ENCODE measurements around the gene TENT5C. TPM values are rescaled to one million over a fixed set of nuclear protein-coding genes. Genes with fewer than 3 reads are reported as not detected.
A peak's percentile ranks its signal among the peaks of the same experiment; 100 is the strongest.

The TENT5C gene
- total RNA-seq, 1 experiment from 2014 or later: 0.48 TPM

DNA sequence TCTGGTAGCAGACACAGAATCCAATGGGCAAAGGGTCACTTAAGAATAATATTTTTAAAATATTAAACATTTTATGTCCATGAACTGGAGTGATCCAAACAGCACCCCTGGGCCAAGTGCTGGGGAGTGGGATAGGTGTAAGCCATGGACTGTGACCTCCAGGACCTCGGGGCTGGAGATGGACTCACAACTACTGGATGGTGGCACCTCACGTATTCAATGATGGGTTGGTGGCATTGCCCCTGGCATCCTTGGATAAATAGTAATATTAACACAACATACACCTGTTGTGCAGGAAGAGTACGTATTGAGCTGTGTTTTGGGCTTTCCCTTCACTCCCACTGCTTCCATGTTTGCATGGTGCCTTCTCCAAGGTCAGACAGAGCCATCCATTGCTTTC lies 39.3 kb upstream of the TENT5C start:
- no peaks in the 10 kb centered on the region for H3K36me3 ChIP-seq (replicated peaks; ENCODE audit: control insufficient read depth, insufficient read depth, low read length)
- no peak overlapping the region for H3K4me3 ChIP-seq (ENCODE audit: insufficient read depth, low read depth, low read length)
- no peak for DNase-seq
- H3K27me3 ChIP-seq (ENCODE audit: control insufficient read depth, insufficient read depth, low read length): no peaks in the 10 kb centered on the region; the same call in 1 of the 2 replicates

DNA sequence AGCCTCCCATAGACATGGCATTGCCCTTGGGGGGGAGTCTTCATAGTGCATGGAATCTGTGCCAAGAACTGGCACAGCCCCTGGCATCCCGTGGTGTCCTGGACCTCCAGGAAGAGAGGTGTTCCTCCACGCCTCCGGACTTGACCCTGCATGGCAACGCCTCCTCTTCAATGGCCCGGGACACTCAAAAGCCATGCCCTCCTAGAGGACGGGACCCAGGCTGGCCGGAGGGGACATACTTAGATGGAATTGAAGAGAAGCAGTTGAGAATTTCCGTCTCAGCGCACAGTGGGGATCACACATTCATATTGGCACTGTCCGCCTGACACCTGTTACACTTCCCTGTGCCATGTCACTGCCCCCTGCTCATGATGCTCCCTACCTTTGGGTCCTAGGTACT lies 38.4 kb upstream of the TENT5C start:
- peak; percentile 16 for DNase-seq

DNA sequence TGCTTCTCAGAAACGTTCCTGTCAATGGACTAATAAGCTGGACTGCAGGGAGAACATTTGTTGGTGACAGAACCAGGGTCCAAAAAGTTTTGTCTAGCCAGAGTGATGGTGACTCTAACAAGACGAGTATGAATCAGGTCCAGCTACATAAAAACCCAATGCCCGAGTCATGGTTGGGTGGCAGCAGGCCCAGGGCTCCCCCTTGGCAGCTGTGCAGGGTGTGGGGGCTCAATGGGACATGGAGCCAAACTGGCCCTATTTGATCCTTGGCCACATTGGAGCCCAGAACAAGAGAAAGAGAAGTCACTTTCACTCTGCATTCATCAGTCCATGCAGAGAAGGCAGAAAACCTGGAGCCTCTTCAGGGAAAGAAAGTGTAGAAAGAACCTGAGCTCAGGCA lies 37.9 kb upstream of the TENT5C start:
- no peaks in the 10 kb centered on the region; the same call in 1 of the 2 replicates for H3K27me3 ChIP-seq (ENCODE audit: control insufficient read depth, insufficient read depth, low read length)
- no peak for DNase-seq
- H3K36me3 ChIP-seq (replicated peaks; ENCODE audit: control insufficient read depth, insufficient read depth, low read length): no peaks in the 10 kb centered on the region
- no peak overlapping the region for H3K4me3 ChIP-seq (ENCODE audit: insufficient read depth, low read depth, low read length)

More for the DNA sequence above, 38.4 kb upstream of the TENT5C start:
- H3K4me3 ChIP-seq (ENCODE audit: insufficient read depth, low read depth, low read length): no peak overlapping the region
- no peaks in the 10 kb centered on the region; the same call in 1 of the 2 replicates for H3K27me3 ChIP-seq (ENCODE audit: control insufficient read depth, insufficient read depth, low read length)
- H3K36me3 ChIP-seq (replicated peaks; ENCODE audit: control insufficient read depth, insufficient read depth, low read length): no peaks in the 10 kb centered on the region

DNA sequence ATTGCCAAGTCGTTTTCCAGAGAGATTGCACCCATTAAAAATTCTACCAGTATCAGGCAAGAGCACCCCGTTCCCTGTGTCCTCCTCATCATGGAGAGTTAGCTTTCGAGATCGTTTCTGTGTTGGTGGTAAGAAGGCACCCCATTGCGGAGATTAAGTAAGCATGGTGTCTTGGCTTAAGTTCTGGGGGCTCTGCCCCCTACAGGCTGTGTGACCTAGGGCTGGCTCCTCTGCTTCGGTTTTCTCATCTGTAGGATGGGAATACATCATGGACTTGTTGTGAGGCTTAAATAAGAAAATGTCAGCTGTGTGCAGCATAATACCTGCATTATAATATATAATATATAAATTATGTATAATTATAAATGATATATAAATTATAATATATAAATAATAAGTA lies 36.8 kb upstream of the TENT5C start:
- DNase-seq: peak; percentile 47
- no peaks in the 10 kb centered on the region; the same call in 1 of the 2 replicates for H3K27me3 ChIP-seq (ENCODE audit: control insufficient read depth, insufficient read depth, low read length)

DNA sequence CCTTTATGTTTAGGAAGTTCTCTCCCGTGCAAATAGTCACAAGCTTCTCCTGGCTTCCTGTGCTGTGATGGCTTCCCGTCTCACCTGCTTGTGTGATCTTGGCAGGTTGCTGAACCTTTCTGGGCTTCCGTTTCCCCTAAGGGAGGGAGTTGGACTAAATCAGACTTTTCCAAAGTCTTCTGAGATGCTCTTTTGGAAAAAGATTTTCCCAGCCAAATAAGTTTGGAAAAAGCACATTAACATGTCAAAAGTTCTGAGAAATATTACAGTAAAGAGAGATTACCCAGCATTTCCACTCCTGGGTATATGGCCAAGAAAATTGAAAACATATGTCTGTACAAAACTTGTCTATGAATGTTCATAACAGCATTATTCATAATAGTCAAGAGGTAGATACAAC lies 36.0 kb upstream of the TENT5C start:
- Histone ChIP-seq H3K4me3 (ENCODE audit: insufficient read depth, low read depth, low read length) (no peak overlapping the region), H3K36me3 (replicated peaks; ENCODE audit: control insufficient read depth, insufficient read depth, low read length) (no peaks in the 10 kb centered on the region)
- DNase-seq: peak; percentile 7

More for the DNA sequence above, 36.8 kb upstream of the TENT5C start:
- Histone ChIP-seq H3K4me3 (ENCODE audit: insufficient read depth, low read depth, low read length) (no peak overlapping the region), H3K36me3 (replicated peaks; ENCODE audit: control insufficient read depth, insufficient read depth, low read length) (no peaks in the 10 kb centered on the region)

DNA sequence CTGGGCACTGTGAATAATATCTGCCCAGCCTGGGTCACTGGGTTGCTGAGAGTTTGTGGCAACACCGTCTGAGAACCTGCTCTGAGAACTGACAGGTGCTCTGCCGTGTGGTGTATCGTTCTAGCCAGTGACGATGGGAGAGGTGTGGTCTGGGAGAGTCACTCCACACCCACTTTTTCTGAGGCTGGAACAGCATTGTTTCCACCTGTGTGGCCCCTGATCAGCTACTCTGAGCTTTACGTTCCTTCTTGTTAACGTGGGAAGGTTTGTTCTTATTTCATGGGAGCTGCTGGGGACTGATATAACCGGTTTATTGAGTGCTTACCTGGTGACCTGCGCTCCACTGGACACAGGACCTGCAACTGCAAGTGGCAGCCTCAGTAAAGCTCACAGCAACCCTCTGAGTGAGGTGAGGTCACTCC lies 34.8 kb upstream of the TENT5C start:
- no peak overlapping the region for H3K4me3 ChIP-seq (ENCODE audit: insufficient read depth, low read depth, low read length)
- H3K36me3 ChIP-seq (replicated peaks; ENCODE audit: control insufficient read depth, insufficient read depth, low read length): no peaks in the 10 kb centered on the region
- DNase-seq: peak; percentile 70
- H3K27me3 ChIP-seq (ENCODE audit: control insufficient read depth, insufficient read depth, low read length): no peaks in the 10 kb centered on the region; the same call in 1 of the 2 replicates

More for the DNA sequence above, 36.0 kb upstream of the TENT5C start:
- no peaks in the 10 kb centered on the region; the same call in 1 of the 2 replicates for H3K27me3 ChIP-seq (ENCODE audit: control insufficient read depth, insufficient read depth, low read length)

DNA sequence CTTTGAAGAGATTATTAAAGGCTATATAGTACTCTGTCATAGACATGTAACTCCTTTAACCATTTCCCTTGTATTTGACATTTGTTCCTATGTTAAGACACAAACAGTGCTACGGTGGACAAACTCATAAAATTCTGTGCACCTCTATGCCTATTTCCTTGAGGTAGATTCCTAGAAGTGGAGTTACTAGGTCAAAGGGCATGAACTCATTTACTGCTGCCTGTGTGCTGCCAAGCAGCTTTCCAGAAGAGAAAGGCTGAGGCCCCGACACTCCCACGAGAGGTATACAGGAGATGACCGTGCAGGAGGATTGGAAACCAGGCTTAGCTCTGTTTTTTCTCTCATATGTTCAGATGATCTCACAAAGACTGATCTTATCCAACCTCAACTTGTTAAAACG lies 34.4 kb upstream of the TENT5C start:
- no peaks in the 10 kb centered on the region for H3K36me3 ChIP-seq (replicated peaks; ENCODE audit: control insufficient read depth, insufficient read depth, low read length)
- no peak for DNase-seq
- H3K4me3 ChIP-seq (ENCODE audit: insufficient read depth, low read depth, low read length): no peak overlapping the region
- H3K27me3 ChIP-seq (ENCODE audit: control insufficient read depth, insufficient read depth, low read length): no peaks in the 10 kb centered on the region; the same call in 1 of the 2 replicates

DNA sequence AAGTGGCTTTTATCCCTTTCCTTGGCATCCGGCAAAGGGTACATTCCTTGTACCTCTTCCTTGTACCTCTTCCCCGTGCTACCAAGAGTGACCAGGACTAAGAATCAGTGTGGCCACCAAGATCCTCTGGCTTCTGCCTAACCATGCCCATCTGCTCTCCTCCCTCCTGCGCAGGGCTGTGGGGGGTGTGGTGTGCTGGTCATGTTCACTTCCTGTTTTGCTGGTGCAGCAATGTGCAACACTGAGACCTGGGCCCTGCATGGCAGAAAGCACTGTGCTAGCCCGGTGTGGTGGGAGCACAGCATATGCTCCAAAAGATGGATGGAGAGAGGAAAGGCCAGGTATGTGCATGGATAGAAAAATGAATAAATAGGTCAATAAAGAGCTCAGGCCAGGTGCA lies 33.3 kb upstream of the TENT5C start:
- Histone ChIP-seq H3K4me3 (ENCODE audit: insufficient read depth, low read depth, low read length) (no peak overlapping the region), H3K36me3 (replicated peaks; ENCODE audit: control insufficient read depth, insufficient read depth, low read length) (no peaks in the 10 kb centered on the region), H3K27me3 (ENCODE audit: control insufficient read depth, insufficient read depth, low read length) (peaks cover 3% of the 10 kb centered on the region; the same call in 1 of the 2 replicates)
- DNase-seq: no peak

DNA sequence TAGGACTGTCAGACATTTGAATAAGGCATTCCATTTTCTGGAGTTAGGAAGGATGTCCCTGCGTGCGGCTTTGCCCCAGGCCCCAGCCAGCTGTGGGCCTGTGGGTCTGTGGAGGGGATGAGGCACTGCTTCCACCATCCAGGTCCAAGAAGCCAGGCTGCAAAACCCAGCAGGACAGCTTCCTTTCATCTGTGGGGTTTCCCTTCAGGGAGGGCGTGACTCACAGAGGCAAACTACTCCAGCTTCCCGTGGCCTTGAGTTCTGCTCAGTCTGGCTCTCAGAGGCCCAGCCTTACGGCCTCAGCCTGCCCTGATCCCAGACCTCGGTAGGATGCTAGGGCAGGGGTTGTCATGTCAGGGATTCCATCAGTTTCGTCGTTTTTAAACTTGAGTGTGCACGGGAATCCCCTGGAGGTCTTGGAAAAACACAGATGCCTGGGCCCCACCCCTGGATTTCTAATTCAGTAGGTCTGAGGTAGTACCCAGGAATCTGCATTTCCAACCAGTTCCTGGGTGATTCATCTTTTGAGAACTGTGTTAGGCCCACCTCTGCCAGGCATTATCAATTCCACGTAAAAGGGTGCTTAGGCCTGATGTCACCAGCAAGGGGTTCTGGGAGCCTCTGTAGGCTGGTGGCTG lies 32.3 kb upstream of the TENT5C start:
- DNase-seq: no peak
- no peaks in the 10 kb centered on the region for H3K36me3 ChIP-seq (replicated peaks; ENCODE audit: control insufficient read depth, insufficient read depth, low read length)
- no peak overlapping the region for H3K4me3 ChIP-seq (ENCODE audit: insufficient read depth, low read depth, low read length)
- peaks cover 3% of the 10 kb centered on the region; the same call in 1 of the 2 replicates for H3K27me3 ChIP-seq (ENCODE audit: control insufficient read depth, insufficient read depth, low read length)

DNA sequence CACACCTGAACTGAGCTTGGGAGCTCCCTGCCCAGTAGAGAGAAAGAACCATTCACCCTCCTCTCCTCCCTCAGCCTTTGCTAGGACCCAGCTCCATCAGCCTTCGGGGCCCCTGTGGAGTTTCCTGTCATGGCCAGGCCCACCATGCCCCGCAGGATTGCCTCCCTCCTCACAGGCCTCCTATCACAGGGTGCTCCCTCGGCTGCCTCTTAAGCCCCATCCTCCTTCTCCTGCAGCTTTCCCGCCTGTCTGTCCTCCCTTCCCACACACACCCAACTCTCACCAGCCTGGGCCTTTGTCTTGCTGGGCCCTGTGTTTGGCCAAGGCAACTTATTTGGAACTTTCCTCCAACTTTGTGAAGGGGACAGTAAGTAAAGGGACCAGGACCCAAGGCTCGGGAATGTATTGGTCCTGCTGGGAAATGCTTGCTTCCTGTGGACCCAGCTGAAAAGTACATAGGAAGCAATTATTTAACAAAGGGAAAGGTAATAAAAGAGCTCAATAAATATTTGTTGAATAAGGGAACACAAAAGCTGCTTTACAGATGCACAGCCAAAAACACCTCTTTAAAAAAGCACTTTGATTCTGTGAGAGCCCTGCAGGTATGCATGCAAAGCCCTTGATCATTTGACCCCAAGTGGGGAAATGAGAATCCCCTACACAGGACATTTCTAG lies 31.6 kb upstream of the TENT5C start:
- no peak for DNase-seq
- Histone ChIP-seq H3K4me3 (ENCODE audit: insufficient read depth, low read depth, low read length) (no peak overlapping the region), H3K27me3 (ENCODE audit: control insufficient read depth, insufficient read depth, low read length) (peaks cover 3% of the 10 kb centered on the region; the same call in 1 of the 2 replicates), H3K36me3 (replicated peaks; ENCODE audit: control insufficient read depth, insufficient read depth, low read length) (no peaks in the 10 kb centered on the region)

DNA sequence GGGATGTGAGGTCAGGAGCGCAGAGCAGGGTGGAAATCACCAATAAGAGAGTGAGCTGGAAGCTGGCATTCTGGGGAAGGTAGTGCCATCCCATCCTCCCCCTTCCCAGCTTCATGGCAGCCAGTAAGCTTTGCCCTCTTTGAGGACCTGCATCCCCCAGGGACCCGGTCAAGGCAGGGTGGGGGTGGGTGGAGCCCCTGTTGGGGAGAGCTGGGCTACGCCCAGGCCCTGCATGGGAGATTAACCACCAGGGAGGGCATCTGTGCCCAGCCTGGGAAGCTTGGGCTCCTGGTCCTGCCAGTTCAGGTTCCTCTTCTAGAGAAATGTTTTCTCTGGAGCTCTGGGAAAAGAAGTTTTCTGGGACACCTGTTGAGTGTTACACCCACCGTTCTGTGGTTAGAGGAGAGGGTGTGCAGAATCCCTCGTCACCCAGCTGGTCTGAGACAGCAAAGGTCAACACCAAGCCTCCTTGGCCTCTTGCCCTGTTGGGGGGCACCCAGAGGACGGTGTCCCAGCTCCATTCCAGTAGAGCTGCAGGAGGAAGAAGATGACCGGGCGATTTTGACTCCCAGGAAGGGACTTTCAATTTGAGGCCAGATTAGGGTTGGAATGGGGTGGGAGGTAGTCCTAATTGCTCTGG lies 30.1 kb upstream of the TENT5C start:
- DNase-seq: no peak
- Histone ChIP-seq H3K27me3 (ENCODE audit: control insufficient read depth, insufficient read depth, low read length) (peaks cover 3% of the 10 kb centered on the region; the same call in 1 of the 2 replicates), H3K36me3 (replicated peaks; ENCODE audit: control insufficient read depth, insufficient read depth, low read length) (no peaks in the 10 kb centered on the region), H3K4me3 (ENCODE audit: insufficient read depth, low read depth, low read length) (no peak overlapping the region)

DNA sequence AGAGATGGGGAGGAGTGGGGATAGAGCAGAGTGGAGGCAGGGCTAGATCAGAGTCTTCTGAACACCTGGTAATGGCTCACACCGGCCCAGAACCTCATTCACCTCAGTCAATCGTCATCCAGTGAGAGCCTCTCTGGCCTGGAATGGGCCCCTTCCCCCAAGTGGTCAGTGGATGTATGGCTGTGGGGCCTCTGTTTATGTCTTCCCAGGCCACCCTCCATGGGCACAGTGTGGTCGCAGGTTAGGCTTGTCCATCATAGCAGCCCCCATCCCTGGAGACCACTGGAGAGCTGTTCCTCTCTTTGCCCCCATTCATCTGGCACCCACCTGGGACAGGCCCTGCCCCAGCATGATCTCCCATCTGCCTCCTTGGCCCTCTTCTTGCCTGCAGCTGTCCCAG lies 29.6 kb upstream of the TENT5C start:
- DNase-seq: no peak
- Histone ChIP-seq H3K36me3 (replicated peaks; ENCODE audit: control insufficient read depth, insufficient read depth, low read length) (no peaks in the 10 kb centered on the region), H3K27me3 (ENCODE audit: control insufficient read depth, insufficient read depth, low read length) (peaks cover 3% of the 10 kb centered on the region; the same call in 1 of the 2 replicates), H3K4me3 (ENCODE audit: insufficient read depth, low read depth, low read length) (no peak overlapping the region)

DNA sequence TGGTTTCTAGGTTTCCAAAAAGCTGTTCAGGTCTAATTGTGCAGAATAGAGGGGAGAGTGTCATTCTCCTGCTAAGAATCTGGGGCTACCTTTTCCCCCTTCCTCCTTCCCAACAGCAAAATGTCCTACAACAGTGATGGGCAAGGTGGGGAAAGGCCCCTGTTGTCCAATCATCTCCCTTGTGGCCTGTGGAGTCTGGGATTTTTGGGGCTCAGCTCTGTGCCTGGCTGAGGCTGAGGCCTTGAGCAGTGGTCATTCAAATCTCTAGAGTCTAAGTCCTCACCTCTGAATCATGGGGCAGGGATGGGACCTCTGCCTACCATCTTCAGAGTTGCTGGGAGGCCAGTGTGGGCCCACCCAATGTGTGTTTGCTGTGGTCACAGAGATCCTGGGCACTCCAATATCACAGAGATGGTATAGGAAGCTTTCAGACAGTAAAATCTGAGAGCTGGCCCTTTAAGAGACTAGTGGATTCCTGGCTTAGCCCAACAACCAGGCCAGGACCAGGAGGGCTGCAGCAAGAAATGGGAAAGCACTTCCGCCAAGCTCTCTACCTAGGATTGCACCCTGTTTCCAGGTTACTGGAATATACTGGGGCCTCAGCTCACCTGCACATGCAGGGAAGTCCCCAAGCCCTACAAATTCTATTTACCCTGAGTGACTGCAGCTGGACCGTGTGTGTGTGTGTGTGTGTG lies 28.5 kb upstream of the TENT5C start:
- H3K36me3 ChIP-seq (replicated peaks; ENCODE audit: control insufficient read depth, insufficient read depth, low read length): no peaks in the 10 kb centered on the region
- H3K27me3 ChIP-seq (ENCODE audit: control insufficient read depth, insufficient read depth, low read length): peaks cover 3% of the 10 kb centered on the region; the same call in 1 of the 2 replicates
- no peak overlapping the region for H3K4me3 ChIP-seq (ENCODE audit: insufficient read depth, low read depth, low read length)
- no peak for DNase-seq

DNA sequence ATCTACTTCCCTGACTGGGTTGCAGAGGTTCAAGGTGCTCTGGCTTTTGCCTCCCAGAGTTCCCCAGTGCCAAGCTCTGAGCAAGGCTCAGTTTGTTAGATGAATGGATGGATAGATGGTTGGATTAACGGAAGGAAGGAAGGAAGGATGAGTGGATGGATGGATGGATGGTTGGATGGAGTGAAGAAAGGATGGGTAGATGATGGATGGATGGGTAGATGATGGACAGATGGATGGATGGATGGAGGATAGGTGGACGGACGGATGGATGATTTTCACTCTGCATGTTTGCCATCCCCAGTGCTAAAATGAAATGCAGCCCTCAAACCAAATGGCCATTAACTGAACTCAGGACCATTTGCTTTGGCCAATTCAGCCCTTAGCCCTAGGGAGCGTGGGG lies 27.4 kb upstream of the TENT5C start:
- DNase-seq: no peak
- H3K36me3 ChIP-seq (replicated peaks; ENCODE audit: control insufficient read depth, insufficient read depth, low read length): no peaks in the 10 kb centered on the region
- peaks cover 3% of the 10 kb centered on the region; the same call in 1 of the 2 replicates for H3K27me3 ChIP-seq (ENCODE audit: control insufficient read depth, insufficient read depth, low read length)
- no peak overlapping the region for H3K4me3 ChIP-seq (ENCODE audit: insufficient read depth, low read depth, low read length)

All from H7 (cell line).